Measurements from ENCODE around the gene ME3.

Gene ME3

GRCh38 chr11:86672007-86672621, at the start of gene ME3:
Gene ME3, minus strand, starts transcription at chr11:86672616.
- DNase-seq (ENCODE audit: low spot score): no peak

GRCh38 chr11:86722006-86722405, 49.6 kb upstream of the ME3 start:
- DNase-seq (ENCODE audit: low spot score): no peak

GRCh38 chr11:86720546-86720945, 48.1 kb upstream of the ME3 start:
- no peak for DNase-seq (ENCODE audit: low spot score)

- no peak for DNase-seq (ENCODE audit: low spot score)
Measured at GRCh38 chr11:86719781-86720463, 47.5 kb upstream of the ME3 start.

GRCh38 chr11:86718999-86719398, 46.6 kb upstream of the ME3 start:
- no peak for DNase-seq (ENCODE audit: low spot score)

- DNase-seq (ENCODE audit: low spot score): no peak
Measured at GRCh38 chr11:86718521-86718920, 46.1 kb upstream of the ME3 start.

- DNase-seq (ENCODE audit: low spot score): no peak
Measured at GRCh38 chr11:86717817-86718501, 45.5 kb upstream of the ME3 start.

GRCh38 chr11:86715611-86716010, 43.2 kb upstream of the ME3 start:
- DNase-seq (ENCODE audit: low spot score): no peak

GRCh38 chr11:86713552-86713951, 41.1 kb upstream of the ME3 start:
- no peak for DNase-seq (ENCODE audit: low spot score)

GRCh38 chr11:86710936-86711335, 38.5 kb upstream of the ME3 start:
- DNase-seq (ENCODE audit: low spot score): no peak

- DNase-seq (ENCODE audit: low spot score): no peak
Measured at GRCh38 chr11:86708669-86709068, 36.3 kb upstream of the ME3 start.

GRCh38 chr11:86706338-86707131, 34.1 kb upstream of the ME3 start:
- no peak for DNase-seq (ENCODE audit: low spot score)

GRCh38 chr11:86704710-86705109, 32.3 kb upstream of the ME3 start:
- DNase-seq (ENCODE audit: low spot score): no peak

GRCh38 chr11:86703987-86704386, 31.6 kb upstream of the ME3 start:
- DNase-seq (ENCODE audit: low spot score): no peak

- no peak for DNase-seq (ENCODE audit: low spot score)
Measured at GRCh38 chr11:86702220-86702983, 30.0 kb upstream of the ME3 start.

- DNase-seq (ENCODE audit: low spot score): no peak
Measured at GRCh38 chr11:86699040-86699791, 26.8 kb upstream of the ME3 start.

- no peak for DNase-seq (ENCODE audit: low spot score)
Measured at GRCh38 chr11:86698639-86699038, 26.2 kb upstream of the ME3 start.

GRCh38 chr11:86696451-86696850, 24.0 kb upstream of the ME3 start:
- no peak for DNase-seq (ENCODE audit: low spot score)

- no peak for DNase-seq (ENCODE audit: low spot score)
Measured at GRCh38 chr11:86696004-86696403, 23.6 kb upstream of the ME3 start.

GRCh38 chr11:86695373-86695772, 23.0 kb upstream of the ME3 start:
- DNase-seq (ENCODE audit: low spot score): no peak

GRCh38 chr11:86693518-86693917, 21.1 kb upstream of the ME3 start:
- no peak for DNase-seq (ENCODE audit: low spot score)

All from NAMALWA (cell line).